K562 (cell line): ENCODE results near the gene C4orf51. TPM values are rescaled to one million over a fixed set of nuclear protein-coding genes. Genes with fewer than 3 reads are reported as not detected.

ENCODE experiments used
- ATAC-seq: fragments of 200-7000 bp; cut with Tn5 transposase; 3 replicates; pipeline ENCODE4 v1.9.1; 2020; ENCODE audit warnings: moderate library complexity
- BruUV-seq: library from RNA; stranded (reverse); fragments of 400-500 nt; replicated peaks from 2 replicates; lab custom pipeline; 2021; lab: Mats Ljungman, UMichigan
- CTCF ChIA-PET: fragments of 300-600 bp; formaldehyde crosslinking; extraction: SDS; loops from one replicate; lab custom pipeline; 2021; ENCODE audit warnings: low intra/inter-chr PET ratio; lab: Yijun Ruan, JAX
- POLR2A ChIA-PET: fragments of 300-600, 350-650 bp; sonication (Branson Sonifier 250); formaldehyde crosslinking; extraction: SDS; loops from one replicate; lab custom pipeline; 2021; ENCODE audit warnings: antibody characterized with exemption, inconsistent platforms; lab: Yijun Ruan, JAX
- DNase-seq, 4 experiments: peaks; one replicate each; pipeline versions ENCODE4 v3.0.0 to v3.0.0-alpha.2; 2011 to 2018; ENCODE audit warnings: low spot score in 3 of 4, mixed read lengths in 3 of 4; ENCODE audit errors: extremely low read depth in 1 of 4
- FAIRE-seq: peaks from 2 replicates; lab custom pipeline; 2011; peaks lifted over from hg19 to GRCh38; lab: Jason Lieb, UNC
- H2AFZ ChIP-seq: 2 replicates; pipeline ENCODE4 v1.6.0; 2011; ENCODE audit warnings: low read depth, low read length, control low read depth, inconsistent platforms
- H3K27ac ChIP-seq: fragments of 200-600 bp; 3 replicates; pipeline ENCODE4 v1.8.0; 2011; ENCODE audit warnings: low read depth, mild to moderate bottlenecking, control low read depth, inconsistent platforms, low read length, moderate library complexity, mixed read lengths; ENCODE audit errors: extremely low read depth
- H3K27me3 ChIP-seq, 2 experiments: fragments of 300-600 bp in 1 of 2; 2 replicates in 1 of 2; 3 replicates in 1 of 2; pipeline versions ENCODE4 v1.6.0 to v1.8.0; 2011; ENCODE audit warnings: inconsistent platforms in 2 of 2, low read length in 2 of 2, mild to moderate bottlenecking in 1 of 2, mixed read lengths in 1 of 2, moderate library complexity in 1 of 2; ENCODE audit not compliant: control insufficient read depth in 2 of 2, insufficient read depth in 2 of 2
- H3K36me3 ChIP-seq: fragments of 300-600 bp; 3 replicates; pipeline ENCODE4 v1.8.0; 2011; ENCODE audit warnings: mild to moderate bottlenecking, low read length, inconsistent platforms; ENCODE audit not compliant: control insufficient read depth, insufficient read depth
- H3K4me1 ChIP-seq, 2 experiments: fragments of 200-600 bp in 1 of 2; replicated peaks in 1 of 2; 2 replicates in 1 of 2; 3 replicates in 1 of 2; pipeline versions ENCODE4 v1.5.1 to v1.8.0; 2011; ENCODE audit warnings: inconsistent platforms in 2 of 2, low read length in 2 of 2, mild to moderate bottlenecking in 1 of 2, mixed read lengths in 1 of 2, moderate library complexity in 1 of 2; ENCODE audit not compliant: control insufficient read depth in 2 of 2, insufficient read depth in 2 of 2
- H3K4me2 ChIP-seq: 2 replicates; pipeline ENCODE4 v1.6.1; 2011; ENCODE audit warnings: low read length, control low read depth, inconsistent platforms, mixed read lengths; ENCODE audit not compliant: insufficient read depth
- H3K4me3 ChIP-seq: fragments of 200-600 bp; sonication (generic), shearing (Covaris generic); 2 replicates; pipeline ENCODE4 v1.5.1; 2016; ENCODE audit warnings: control low read depth, inconsistent platforms
- H3K79me2 ChIP-seq: fragments of 200-600 bp; 3 replicates; pipeline ENCODE4 v1.8.0; 2011; ENCODE audit warnings: low read length, inconsistent platforms; ENCODE audit not compliant: control insufficient read depth, insufficient read depth
- H3K9ac ChIP-seq, 2 experiments: 2 replicates each; pipeline versions ENCODE4 v1.6.0 to v1.6.1; 2011; ENCODE audit warnings: low read depth in 2 of 2, low read length in 2 of 2, control low read depth in 1 of 2, inconsistent platforms in 1 of 2, mild to moderate bottlenecking in 1 of 2, mixed read lengths in 1 of 2; ENCODE audit not compliant: insufficient read depth in 1 of 2
- H3K9me1 ChIP-seq: one replicate; pipeline ENCODE4 v1.6.0; 2011; ENCODE audit warnings: inconsistent platforms, mild to moderate bottlenecking, low read length, moderate library complexity; ENCODE audit not compliant: control insufficient read depth, insufficient read depth
- H3K9me3 ChIP-seq: replicated peaks from 2 replicates; pipeline ENCODE4 v1.5.1; 2011; ENCODE audit warnings: low read depth, low read length, inconsistent platforms; ENCODE audit not compliant: control insufficient read depth, insufficient read depth
- H4K20me1 ChIP-seq: replicated peaks from 2 replicates; pipeline ENCODE4 v1.6.1; 2011; ENCODE audit warnings: low read length, inconsistent platforms, mixed read lengths; ENCODE audit not compliant: control insufficient read depth, insufficient read depth
- ARID2 ChIP-seq: fragments of 450-650 bp; IDR thresholded peaks from 2 replicates; pipeline ENCODE4 v1.6.1; 2017; ENCODE audit warnings: antibody characterized with exemption, mild to moderate bottlenecking
- DDX20 ChIP-seq: fragments of 450-650 bp; IDR thresholded peaks from 2 replicates; pipeline ENCODE4 v1.6.1; 2016; ENCODE audit warnings: missing genetic modification characterization, low read depth, mild to moderate bottlenecking, missing compliant biosample characterization, moderate library complexity
- GABPA ChIP-seq: fragments of 200-800 bp; sonication (Bioruptor generic); conservative IDR thresholded peaks from 2 replicates; pipeline ENCODE4 v1.6.1; 2016; ENCODE audit warnings: low read depth, missing genetic modification characterization, missing compliant biosample characterization
- HDAC1 ChIP-seq, 2 experiments: fragments of 450-650 bp; IDR thresholded peaks; 2 replicates each; pipeline ENCODE4 v1.6.1; 2016 to 2017; ENCODE audit warnings: inconsistent platforms in 1 of 2, mild to moderate bottlenecking in 1 of 2, moderate library complexity in 1 of 2
- KAT2B ChIP-seq: IDR thresholded peaks from one replicate; pipeline ENCODE4 v1.6.1; 2012; ENCODE audit warnings: low read depth, mild to moderate bottlenecking, control low read depth, inconsistent platforms, low read length, moderate library complexity
- NONO ChIP-seq, 2 experiments: fragments of 200-400 bp in 1 of 2; fragments of 450-650 bp in 1 of 2; formaldehyde crosslinking in 1 of 2; IDR thresholded peaks; 2 replicates each; pipeline ENCODE4 v1.6.1; 2017; ENCODE audit warnings: low read depth in 2 of 2, mild to moderate bottlenecking in 2 of 2, moderate library complexity in 2 of 2, low read length in 1 of 2
- PTRF ChIP-seq: fragments of 450-650 bp; IDR thresholded peaks from 2 replicates; pipeline ENCODE4 v1.6.1; 2016; ENCODE audit warnings: mild to moderate bottlenecking, missing genetic modification characterization, missing compliant biosample characterization
- SREBF1 ChIP-seq: fragments of 150-350 bp; IDR thresholded peaks from 2 replicates; pipeline ENCODE4 v1.6.1; 2014; ENCODE audit warnings: antibody characterized with exemption, low read depth, low read length, borderline replicate concordance
- TARDBP ChIP-seq: fragments of 450-650 bp; IDR thresholded peaks from 2 replicates; pipeline ENCODE4 v1.6.1; 2016
- ZKSCAN8 ChIP-seq: fragments of 200-800 bp; sonication (Bioruptor generic); IDR thresholded peaks from 2 replicates; pipeline ENCODE4 v1.6.1; 2016; ENCODE audit warnings: missing genetic modification characterization, missing compliant biosample characterization
- ZNF239 ChIP-seq: fragments of 250-450 bp; sonication (Bioruptor Pico); IDR thresholded peaks from 2 replicates; pipeline ENCODE4 v1.4.0; 2020; ENCODE audit warnings: mild to moderate bottlenecking
- ZNF584 ChIP-seq: fragments of 200-800 bp; sonication (Bioruptor generic); IDR thresholded peaks from 2 replicates; pipeline ENCODE4 v1.6.1; 2016; ENCODE audit warnings: low read depth, mild to moderate bottlenecking, missing genetic modification characterization, missing compliant biosample characterization
- ZNF717 ChIP-seq: fragments of 250-450 bp; sonication (Bioruptor Pico); IDR thresholded peaks from 2 replicates; pipeline ENCODE4 v1.5.0; 2021
- WGBS: fragments of 100-300 bp; shearing (Covaris generic); methylation state at CpG from one replicate; pipeline ENCODE4 v1.1.6; 2016; ENCODE audit warnings: low coverage, mixed read lengths; ENCODE audit not compliant: insufficient coverage; ENCODE audit errors: missing lambda C conversion rate; 5-methylcytosine and 5-hydroxymethylcytosine counted together
- in situ Hi-C: fragments of 300-500 bp; cut with MboI; formaldehyde crosslinking; loops from 4 replicates; pipeline ENCODE4 v1.15.0; 2018; ENCODE audit warnings: inconsistent platforms, mixed read lengths
- intact Hi-C: fragments of 100-400 bp; cut with micrococcal nuclease; formaldehyde crosslinking; loops from 2 replicates; pipeline ENCODE4 v1.14.2; 2022
- polyA plus RNA-seq, 8 experiments: library from polyadenylated mRNA; depleted of rRNA in 4 of 8; stranded (reverse) in 5 of 8; unstranded in 3 of 8; fragments of >200 nt; fragmentation: Nextera tagmentation in 2 of 8; fragmentation: Illumina TruSeq in 1 of 8; extraction: Ambion mirVana in 2 of 8; extraction: Trizol in 1 of 8; gene quantifications; 2 replicates each; pipeline versions ENCODE4 v1.2.1 to v1.2.3, GENCODE V29; 2011 to 2014; ENCODE audit warnings: inconsistent platforms in 1 of 8, missing spikeins in 1 of 8
- total RNA-seq, 7 experiments: library from RNA; depleted of rRNA in 6 of 7; stranded (reverse); fragments of >200 nt in 6 of 7; fragmentation: Illumina TruSeq in 2 of 7; extraction: Trizol in 2 of 7; gene quantifications; 2 replicates each; pipeline versions ENCODE4 v1.2.1 to v1.2.3, GENCODE V29; 2011 to 2021; ENCODE audit warnings: low replicate concordance in 1 of 7
- TF ChIP-seq, protein P1 (sequence below): fragments of 450-650 bp; formaldehyde crosslinking; IDR thresholded peaks from 2 replicates; pipeline ENCODE4 v1.4.0; 2022; ENCODE audit warnings: mild to moderate bottlenecking, moderate library complexity
- TF ChIP-seq, protein P2 (sequence below): fragments of 450-650 bp; formaldehyde crosslinking; IDR thresholded peaks from 2 replicates; pipeline ENCODE4 v1.4.0; 2020; ENCODE audit warnings: mild to moderate bottlenecking, moderate library complexity
- TF ChIP-seq, protein P3 (sequence below): fragments of 200-400 bp; formaldehyde crosslinking; IDR thresholded peaks from 2 replicates; pipeline ENCODE4 v1.6.1; 2017; ENCODE audit warnings: mild to moderate bottlenecking, low read depth, low read length, moderate library complexity
- TF ChIP-seq, protein P4 (sequence below), 2 experiments: fragments of 450-650 bp; conservative IDR thresholded peaks; 2 replicates each; pipeline ENCODE4 v1.6.1; 2017; ENCODE audit warnings: mild to moderate bottlenecking in 2 of 2, moderate library complexity in 2 of 2

Gene C4orf51
- total and polyA plus RNA-seq, 9 of the 15 experiments (the other 6 are each of a cell fraction or from before 2014, with no cell fraction given): not detected

DNA sequence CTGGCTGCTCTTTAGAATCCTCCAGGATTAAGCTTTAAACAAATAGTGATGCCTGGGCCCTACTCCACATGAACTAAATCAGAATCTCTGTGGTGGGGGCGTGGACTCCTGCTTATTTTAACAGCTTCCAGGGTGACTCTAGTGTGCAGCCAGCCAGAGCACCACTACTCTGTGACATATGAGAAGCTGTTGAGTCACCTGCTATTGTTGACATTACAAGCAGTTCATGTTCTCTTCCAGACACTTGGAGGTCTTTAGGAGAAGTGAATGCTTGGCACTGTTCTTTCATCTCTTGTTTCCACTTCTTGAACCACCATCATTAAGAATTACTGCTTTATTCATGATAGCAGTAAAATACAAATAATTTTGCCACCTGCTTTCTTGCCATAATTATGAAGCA is 426 bp upstream of the C4orf51 start:
- H3K9me1 ChIP-seq: no peaks in the 10 kb centered on the region
- no peaks in the 10 kb centered on the region for H3K27me3 ChIP-seq
- H3K4me1 ChIP-seq: no peaks in the 10 kb centered on the region; a peak in 1 of 5 replicates
- in situ Hi-C loops: loop anchor here (10.0 kb wide), 1 partner anchor 835 kb away; no protein-coding TSS in a partner anchor
- no peak overlapping the region for H3K4me3 ChIP-seq
- no peak for DNase-seq
- H3K4me2 ChIP-seq: no peak overlapping the region
- no peaks in the 10 kb centered on the region for H3K9me3 ChIP-seq
- no peak overlapping the region for H3K9ac ChIP-seq
- no peak for FAIRE-seq
- no peak overlapping the region for H2AFZ ChIP-seq
- TF ChIP-seq, protein P1, sequence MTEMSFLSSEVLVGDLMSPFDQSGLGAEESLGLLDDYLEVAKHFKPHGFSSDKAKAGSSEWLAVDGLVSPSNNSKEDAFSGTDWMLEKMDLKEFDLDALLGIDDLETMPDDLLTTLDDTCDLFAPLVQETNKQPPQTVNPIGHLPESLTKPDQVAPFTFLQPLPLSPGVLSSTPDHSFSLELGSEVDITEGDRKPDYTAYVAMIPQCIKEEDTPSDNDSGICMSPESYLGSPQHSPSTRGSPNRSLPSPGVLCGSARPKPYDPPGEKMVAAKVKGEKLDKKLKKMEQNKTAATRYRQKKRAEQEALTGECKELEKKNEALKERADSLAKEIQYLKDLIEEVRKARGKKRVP: no peak
- TF ChIP-seq ARID2: no peak
- TF ChIP-seq HDAC1 (IDR thresholded peaks at IDR 0.05): no peak
- TF ChIP-seq ZNF717 (CRISPR knock-in tag): no peak
- no peak for TF ChIP-seq GABPA (tag)
- TF ChIP-seq ZNF584 (CRISPR knock-in tag): no peak
- no peak for TF ChIP-seq SREBF1
- TF ChIP-seq DDX20 (tag): no peak
- no peak for TF ChIP-seq TARDBP
- TF ChIP-seq ZKSCAN8 (CRISPR knock-in tag): no peak
- TF ChIP-seq, protein P2, sequence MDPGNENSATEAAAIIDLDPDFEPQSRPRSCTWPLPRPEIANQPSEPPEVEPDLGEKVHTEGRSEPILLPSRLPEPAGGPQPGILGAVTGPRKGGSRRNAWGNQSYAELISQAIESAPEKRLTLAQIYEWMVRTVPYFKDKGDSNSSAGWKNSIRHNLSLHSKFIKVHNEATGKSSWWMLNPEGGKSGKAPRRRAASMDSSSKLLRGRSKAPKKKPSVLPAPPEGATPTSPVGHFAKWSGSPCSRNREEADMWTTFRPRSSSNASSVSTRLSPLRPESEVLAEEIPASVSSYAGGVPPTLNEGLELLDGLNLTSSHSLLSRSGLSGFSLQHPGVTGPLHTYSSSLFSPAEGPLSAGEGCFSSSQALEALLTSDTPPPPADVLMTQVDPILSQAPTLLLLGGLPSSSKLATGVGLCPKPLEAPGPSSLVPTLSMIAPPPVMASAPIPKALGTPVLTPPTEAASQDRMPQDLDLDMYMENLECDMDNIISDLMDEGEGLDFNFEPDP (CRISPR knock-in tag): no peak
- TF ChIP-seq, protein P3, sequence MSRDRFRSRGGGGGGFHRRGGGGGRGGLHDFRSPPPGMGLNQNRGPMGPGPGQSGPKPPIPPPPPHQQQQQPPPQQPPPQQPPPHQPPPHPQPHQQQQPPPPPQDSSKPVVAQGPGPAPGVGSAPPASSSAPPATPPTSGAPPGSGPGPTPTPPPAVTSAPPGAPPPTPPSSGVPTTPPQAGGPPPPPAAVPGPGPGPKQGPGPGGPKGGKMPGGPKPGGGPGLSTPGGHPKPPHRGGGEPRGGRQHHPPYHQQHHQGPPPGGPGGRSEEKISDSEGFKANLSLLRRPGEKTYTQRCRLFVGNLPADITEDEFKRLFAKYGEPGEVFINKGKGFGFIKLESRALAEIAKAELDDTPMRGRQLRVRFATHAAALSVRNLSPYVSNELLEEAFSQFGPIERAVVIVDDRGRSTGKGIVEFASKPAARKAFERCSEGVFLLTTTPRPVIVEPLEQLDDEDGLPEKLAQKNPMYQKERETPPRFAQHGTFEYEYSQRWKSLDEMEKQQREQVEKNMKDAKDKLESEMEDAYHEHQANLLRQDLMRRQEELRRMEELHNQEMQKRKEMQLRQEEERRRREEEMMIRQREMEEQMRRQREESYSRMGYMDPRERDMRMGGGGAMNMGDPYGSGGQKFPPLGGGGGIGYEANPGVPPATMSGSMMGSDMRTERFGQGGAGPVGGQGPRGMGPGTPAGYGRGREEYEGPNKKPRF: no peak
- no peak for TF ChIP-seq PTRF (tag)
- TF ChIP-seq ZNF239 (CRISPR knock-in tag): no peak
- TF ChIP-seq, protein P4, sequence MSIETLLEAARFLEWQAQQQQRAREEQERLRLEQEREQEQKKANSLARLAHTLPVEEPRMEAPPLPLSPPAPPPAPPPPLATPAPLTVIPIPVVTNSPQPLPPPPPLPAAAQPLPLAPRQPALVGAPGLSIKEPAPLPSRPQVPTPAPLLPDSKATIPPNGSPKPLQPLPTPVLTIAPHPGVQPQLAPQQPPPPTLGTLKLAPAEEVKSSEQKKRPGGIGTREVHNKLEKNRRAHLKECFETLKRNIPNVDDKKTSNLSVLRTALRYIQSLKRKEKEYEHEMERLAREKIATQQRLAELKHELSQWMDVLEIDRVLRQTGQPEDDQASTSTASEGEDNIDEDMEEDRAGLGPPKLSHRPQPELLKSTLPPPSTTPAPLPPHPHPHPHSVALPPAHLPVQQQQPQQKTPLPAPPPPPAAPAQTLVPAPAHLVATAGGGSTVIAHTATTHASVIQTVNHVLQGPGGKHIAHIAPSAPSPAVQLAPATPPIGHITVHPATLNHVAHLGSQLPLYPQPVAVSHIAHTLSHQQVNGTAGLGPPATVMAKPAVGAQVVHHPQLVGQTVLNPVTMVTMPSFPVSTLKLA (conservative IDR thresholded peaks at IDR 0.05): no peak
- no peak for TF ChIP-seq KAT2B
- no peak for TF ChIP-seq NONO (IDR thresholded peaks at IDR 0.05; ENCODE audit: low read depth in 2 of 2, low read length in 1 of 2)
- CTCF ChIA-PET: no interaction called here
- WGBS: 0% methylated on average over 1 of the region's 1 CpG
- no peak overlapping the region for H3K27ac ChIP-seq
- no peaks in the 10 kb centered on the region for H3K36me3 ChIP-seq
- no peak for ATAC-seq
- POLR2A ChIA-PET: no interaction called here
- no peaks in the 10 kb centered on the region for H4K20me1 ChIP-seq
- no TSS peak for BruUV-seq
- intact Hi-C loops: no loop called here
- no peaks in the 10 kb centered on the region for H3K79me2 ChIP-seq
